Body of pancreas (tissue), 4 donors: ENCODE results near the gene TM2D3.

Source experiments
- POLR2A ChIP-seq, 3 donors: fragments of 450-650 bp; IDR thresholded peaks; one replicate each; pipeline ENCODE4 v1.6.1; 2016; ENCODE audit warnings: antibody characterized with exemption in 3 of 3, mild to moderate bottlenecking in 2 of 3
- TF ChIP-seq, protein P1 (sequence below), 7 experiments: fragments of 450-650 bp in 4 of 7; fragments of 200-600 bp in 3 of 7; sonication (generic) in 3 of 7; IDR thresholded peaks; one replicate each; pipeline ENCODE4 v1.5.1; 2016 to 2019; ENCODE audit warnings: antibody characterized with exemption in 7 of 7

DNA sequence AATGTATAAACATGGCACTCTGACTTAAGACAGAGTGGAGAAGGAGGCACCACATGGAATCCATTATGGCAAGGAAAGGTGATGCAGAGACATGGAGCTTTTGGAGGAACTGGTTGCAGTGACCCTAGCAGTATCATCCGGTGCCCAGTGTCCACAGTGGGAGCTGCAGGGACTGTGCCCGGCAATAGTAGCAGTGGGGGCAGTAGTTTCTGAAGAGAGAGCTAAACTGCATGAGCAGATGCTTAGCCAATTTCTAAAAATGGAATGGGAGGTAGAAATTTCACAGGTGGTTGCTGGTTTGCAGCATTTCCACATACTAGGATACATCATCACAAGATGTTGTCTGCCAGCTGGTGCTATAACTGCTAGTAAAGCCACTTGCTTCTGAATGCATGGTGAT is 7.8 kb upstream of the TM2D3 start:
- TF ChIP-seq, protein P1, sequence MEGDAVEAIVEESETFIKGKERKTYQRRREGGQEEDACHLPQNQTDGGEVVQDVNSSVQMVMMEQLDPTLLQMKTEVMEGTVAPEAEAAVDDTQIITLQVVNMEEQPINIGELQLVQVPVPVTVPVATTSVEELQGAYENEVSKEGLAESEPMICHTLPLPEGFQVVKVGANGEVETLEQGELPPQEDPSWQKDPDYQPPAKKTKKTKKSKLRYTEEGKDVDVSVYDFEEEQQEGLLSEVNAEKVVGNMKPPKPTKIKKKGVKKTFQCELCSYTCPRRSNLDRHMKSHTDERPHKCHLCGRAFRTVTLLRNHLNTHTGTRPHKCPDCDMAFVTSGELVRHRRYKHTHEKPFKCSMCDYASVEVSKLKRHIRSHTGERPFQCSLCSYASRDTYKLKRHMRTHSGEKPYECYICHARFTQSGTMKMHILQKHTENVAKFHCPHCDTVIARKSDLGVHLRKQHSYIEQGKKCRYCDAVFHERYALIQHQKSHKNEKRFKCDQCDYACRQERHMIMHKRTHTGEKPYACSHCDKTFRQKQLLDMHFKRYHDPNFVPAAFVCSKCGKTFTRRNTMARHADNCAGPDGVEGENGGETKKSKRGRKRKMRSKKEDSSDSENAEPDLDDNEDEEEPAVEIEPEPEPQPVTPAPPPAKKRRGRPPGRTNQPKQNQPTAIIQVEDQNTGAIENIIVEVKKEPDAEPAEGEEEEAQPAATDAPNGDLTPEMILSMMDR (IDR thresholded peaks at IDR 0.05), result no peak
- TF ChIP-seq POLR2A (IDR thresholded peaks at IDR 0.05), result no peak
